Activated CD4-positive, alpha-beta memory T cell treated with anti-CD3 and anti-CD28 coated beads, Interleukin-2, amount 10 ng/mL, durations not matched to agents 7 days and 5 days (primary cell): ENCODE results near the gene JAG1. TPM values are rescaled to one million over a fixed set of nuclear protein-coding genes. Genes with fewer than 3 reads are reported as not detected.
"Not testable (repeated sequence)": the region's sequence is repeated elsewhere in the genome, so short reads cannot be mapped to it uniquely, and the experiment has no call there.

Experiments used
- CTCF ChIA-PET: fragments of 350-600 bp; sonication (Branson Sonifier 250); formaldehyde crosslinking; loops from one replicate; lab custom pipeline; 2021; ENCODE audit warnings: antibody characterized with exemption, inconsistent platforms; lab: Charles Lee
- POLR2A ChIA-PET: fragments of 350-600 bp; sonication (Branson Sonifier 250); formaldehyde crosslinking; loops from one replicate; lab custom pipeline; 2021; ENCODE audit warnings: antibody characterized with exemption; lab: Charles Lee
- DNase-seq: peaks from one replicate; pipeline ENCODE4 v3.0.0-alpha.2; 2020
- H3K27ac Mint-ChIP-seq: one replicate; pipeline ENCODE4 v1.8.0; 2021; ENCODE audit warnings: mild to moderate bottlenecking, mixed read lengths
- H3K27me3 Mint-ChIP-seq: one replicate; pipeline ENCODE4 v1.8.0; 2021; ENCODE audit warnings: mixed read lengths
- H3K36me3 Mint-ChIP-seq: one replicate; pipeline ENCODE4 v1.8.0; 2021; ENCODE audit warnings: low read depth, mixed read lengths
- H3K4me1 Mint-ChIP-seq: one replicate; pipeline ENCODE4 v1.8.0; 2021; ENCODE audit warnings: mixed read lengths
- H3K4me3 Mint-ChIP-seq: one replicate; pipeline ENCODE4 v1.8.0; 2021; ENCODE audit warnings: mild to moderate bottlenecking, mixed read lengths
- H3K9me3 Mint-ChIP-seq: one replicate; pipeline ENCODE4 v1.8.0; 2021; ENCODE audit warnings: mixed read lengths
- total RNA-seq, 2 experiments: library from RNA; stranded (reverse); gene quantifications; one replicate each; pipeline ENCODE4 v1.2.3, GENCODE V29; 2021

JAG1 gene
- total RNA-seq, 2 experiments from 2014 or later, result 0.15 to 0.30 TPM

DNA sequence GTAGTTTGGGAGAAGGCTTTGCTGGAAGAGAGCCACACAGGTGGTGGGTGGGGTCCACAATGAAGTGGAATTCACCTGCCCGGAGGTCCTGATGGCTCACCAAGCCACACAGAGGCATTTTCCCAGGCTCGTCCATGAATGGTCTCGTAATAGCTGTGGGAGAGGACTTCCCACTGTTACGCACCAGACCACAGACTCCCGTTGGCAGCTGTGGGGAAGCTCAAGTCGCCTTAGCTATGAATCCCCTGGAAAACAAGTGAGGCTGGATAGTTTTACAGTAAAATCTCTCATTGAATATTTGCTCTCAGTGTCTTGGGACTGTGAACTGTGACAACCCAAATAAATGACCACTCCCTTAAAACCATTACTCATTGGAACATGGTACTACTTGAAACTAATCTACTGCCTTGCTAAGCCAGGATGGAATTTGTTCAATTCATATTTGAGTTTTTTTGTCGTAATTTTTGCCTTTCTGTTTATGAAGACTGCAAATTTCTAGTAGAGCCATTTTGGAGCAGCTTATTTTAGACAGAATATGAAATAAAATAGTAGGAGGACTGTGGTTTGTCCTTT lies 79.4 kb downstream of the JAG1 start:
- Mint-ChIP-seq H3K27me3 (no peaks in the 10 kb centered on the region), H3K27ac (no peak overlapping the region), H3K9me3 (no peaks in the 10 kb centered on the region), H3K4me3 (no peak overlapping the region), H3K36me3 (no peaks in the 10 kb centered on the region), H3K4me1 (peaks cover 9% of the 10 kb centered on the region)
- no peak for DNase-seq
- CTCF ChIA-PET, result no interaction called here
- POLR2A ChIA-PET, result no interaction called here

DNA sequence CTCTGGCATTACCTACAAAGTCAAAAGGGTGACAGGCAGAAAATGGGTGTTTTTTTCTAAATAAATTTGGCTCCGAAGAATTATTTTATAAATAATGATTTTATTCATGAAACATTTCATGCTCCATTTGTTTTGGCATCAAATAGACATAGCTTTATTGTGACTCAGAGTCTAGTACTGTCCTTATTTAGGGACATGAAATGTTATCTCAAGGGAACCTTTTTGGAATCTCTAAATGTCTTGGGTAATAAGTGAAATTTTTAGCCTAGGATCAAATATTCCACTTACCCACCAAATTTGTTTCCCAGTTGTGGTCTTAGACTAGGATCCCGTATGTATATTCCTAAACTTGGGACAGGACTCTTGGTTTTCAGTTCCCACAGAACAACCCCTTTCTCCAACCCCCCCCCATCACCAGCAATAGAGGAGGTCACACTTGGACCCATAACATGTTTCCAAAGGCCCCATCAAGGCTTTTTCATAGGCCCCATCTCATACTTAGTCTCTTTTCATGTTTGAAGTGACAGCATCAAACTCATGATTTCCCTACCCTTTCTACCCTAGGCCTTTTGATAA lies 81.8 kb downstream of the JAG1 start:
- no peak for DNase-seq
- Mint-ChIP-seq H3K4me1 (no peaks in the 10 kb centered on the region), H3K27ac (no peak overlapping the region), H3K9me3 (no peaks in the 10 kb centered on the region), H3K27me3 (no peaks in the 10 kb centered on the region), H3K4me3 (no peak overlapping the region), H3K36me3 (no peaks in the 10 kb centered on the region)
- POLR2A ChIA-PET, result no interaction called here
- CTCF ChIA-PET, result interaction anchor here (1.5 kb wide), 1 partner anchor 10 kb away, joined by 3 read pairs; no protein-coding TSS in a partner anchor

DNA sequence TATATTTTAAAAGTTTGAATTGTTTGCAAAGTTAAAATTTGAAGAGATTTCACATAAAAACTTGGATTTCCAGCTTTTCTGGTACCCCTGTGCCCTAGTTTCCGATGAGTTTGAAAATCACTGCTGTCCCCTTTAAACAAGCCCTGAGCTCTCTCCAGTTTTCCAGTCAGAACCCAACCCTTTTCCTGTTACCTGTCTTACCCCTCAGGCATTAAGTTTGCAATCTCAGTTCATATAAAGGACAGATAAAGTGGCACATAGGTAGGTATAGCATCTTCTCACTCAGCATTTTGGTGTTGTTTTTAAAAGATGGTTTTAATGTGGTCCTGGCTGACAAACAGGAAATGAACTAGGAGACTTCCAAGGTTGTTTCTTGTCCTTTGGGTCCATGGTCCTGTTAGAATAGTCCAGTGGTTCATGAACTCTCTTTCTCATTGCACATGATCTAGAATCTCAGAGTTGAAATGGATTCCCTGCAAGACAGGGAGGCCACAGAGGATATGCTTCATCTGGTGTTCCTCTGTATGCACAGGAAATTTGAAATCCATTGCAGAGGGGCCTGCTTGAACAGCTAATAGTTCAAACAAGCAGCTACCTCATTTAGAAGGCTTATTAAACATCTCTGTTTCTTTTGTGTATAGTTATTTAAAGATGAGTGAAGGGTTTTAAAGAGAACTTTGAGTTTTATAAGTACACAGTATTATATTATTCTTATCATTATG lies 82.7 kb downstream of the JAG1 start:
- no peaks in the 10 kb centered on the region for H3K9me3 Mint-ChIP-seq
- H3K36me3 Mint-ChIP-seq, result no peaks in the 10 kb centered on the region
- DNase-seq, result no peak
- no peak overlapping the region for H3K27ac Mint-ChIP-seq
- no peak overlapping the region for H3K4me3 Mint-ChIP-seq
- ChIA-PET POLR2A (no interaction called here), CTCF (interaction anchor here (1.5 kb wide), 1 partner anchor 9 kb away, joined by 3 read pairs; no protein-coding TSS in a partner anchor)
- H3K4me1 Mint-ChIP-seq, result no peaks in the 10 kb centered on the region
- H3K27me3 Mint-ChIP-seq, result no peaks in the 10 kb centered on the region

DNA sequence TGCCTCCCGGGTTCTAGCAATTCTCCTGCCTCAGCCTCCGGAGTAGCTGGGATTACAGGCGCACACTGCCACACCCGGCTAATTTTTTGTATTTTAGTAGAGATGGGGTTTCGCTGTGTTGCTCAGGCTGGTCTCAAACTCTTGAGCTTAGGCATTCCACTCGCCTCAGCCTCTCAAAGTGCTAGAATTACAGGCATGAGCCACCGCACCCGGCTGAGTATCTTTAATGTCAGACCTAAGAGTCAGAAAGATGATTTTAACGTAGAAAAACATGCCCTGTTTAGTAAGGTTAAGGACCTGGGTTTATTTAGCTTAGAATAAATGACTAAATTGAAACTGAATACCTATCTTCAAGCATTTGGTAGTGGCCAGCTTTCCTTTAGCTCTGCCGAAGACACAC lies 83.4 kb downstream of the JAG1 start:
- POLR2A ChIA-PET, H3K27ac Mint-ChIP-seq, H3K4me1 Mint-ChIP-seq, DNase-seq, H3K36me3 Mint-ChIP-seq, H3K9me3 Mint-ChIP-seq, H3K4me3 Mint-ChIP-seq, H3K27me3 Mint-ChIP-seq: not testable (repeated sequence)
- CTCF ChIA-PET, result interaction anchor here (1.5 kb wide), 1 partner anchor 9 kb away, joined by 3 read pairs; no protein-coding TSS in a partner anchor

Other genes with a start within 250 kb of the JAG1 start
- 1 to 10 TPM; 7.1 to 8.2 TPM for gene MKKS, start 239.8 kb downstream of the JAG1 start, total RNA-seq
- 1 to 10 TPM; 6.2 TPM for gene SLX4IP, start 238.7 kb downstream of the JAG1 start, total RNA-seq